Activated naive CD4-positive, alpha-beta T cell treated with anti-CD3 and anti-CD28 coated beads, Interleukin-2, amount 50 U/mL, for 16 hours (primary cell): ENCODE measurements around the gene ENPP1.

Experiments used
- DNase-seq: peaks from one replicate; pipeline ENCODE4 v3.0.0-alpha.2; 2020

Gene ENPP1

DNA sequence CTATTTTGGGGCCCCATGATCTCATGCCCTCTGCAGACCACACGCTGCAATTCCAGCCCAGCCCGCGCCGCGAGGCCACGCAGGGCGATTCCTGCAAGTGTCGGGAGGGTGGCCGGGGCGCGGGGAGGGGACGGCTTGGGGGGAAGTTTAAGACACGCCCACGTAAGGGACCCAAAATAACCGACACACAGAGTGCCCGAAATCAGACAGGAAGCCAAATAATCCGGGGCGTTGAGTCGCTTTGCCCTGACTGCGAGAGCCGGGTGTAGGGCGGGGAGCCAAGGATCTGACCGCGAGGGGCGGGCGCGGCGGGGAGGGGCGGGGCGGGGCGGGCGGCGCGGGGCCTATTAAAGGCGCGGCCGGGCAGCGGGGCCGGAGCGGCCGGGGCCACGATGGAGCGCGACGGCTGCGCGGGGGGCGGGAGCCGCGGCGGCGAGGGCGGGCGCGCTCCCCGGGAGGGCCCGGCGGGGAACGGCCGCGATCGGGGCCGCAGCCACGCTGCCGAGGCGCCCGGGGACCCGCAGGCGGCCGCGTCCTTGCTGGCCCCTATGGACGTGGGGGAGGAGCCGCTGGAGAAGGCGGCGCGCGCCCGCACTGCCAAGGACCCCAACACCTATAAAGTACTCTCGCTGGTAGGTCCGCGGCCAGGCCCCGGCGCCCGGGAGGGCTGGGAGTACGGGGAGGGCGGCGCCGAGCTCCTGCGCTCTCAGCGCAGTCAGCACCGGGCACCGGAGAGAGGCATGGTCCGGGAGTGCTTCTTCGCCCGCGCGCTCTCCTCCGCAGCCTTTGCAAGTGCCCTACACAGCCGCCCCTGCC lies at the start of gene ENPP1:
Gene ENPP1, plus strand, starts transcription at position 377 of the 816 bp plus-strand sequence. Its CDS starts 16 bp downstream, at position 393.
- peak; percentile 31 for DNase-seq

DNA sequence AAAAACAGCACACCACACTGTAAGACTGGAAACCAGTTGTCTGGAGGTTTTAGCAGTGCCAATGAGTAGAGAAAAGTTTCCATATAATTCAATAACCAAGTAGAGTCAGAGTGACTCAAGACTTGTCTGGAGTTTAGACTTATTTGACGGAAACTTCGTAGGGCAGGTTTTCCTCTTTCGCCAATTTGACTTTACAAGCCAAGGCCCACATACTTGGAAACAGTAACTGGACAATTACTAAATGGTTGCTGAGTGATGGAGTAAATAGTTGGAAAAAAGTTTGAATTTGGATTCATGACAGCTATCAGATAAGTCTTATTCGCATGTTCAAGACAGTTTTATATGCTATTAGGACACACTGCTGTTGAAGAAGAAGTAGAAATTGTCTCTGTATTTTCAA lies 48.9 kb upstream of the ENPP1 start:
- no peak for DNase-seq

DNA sequence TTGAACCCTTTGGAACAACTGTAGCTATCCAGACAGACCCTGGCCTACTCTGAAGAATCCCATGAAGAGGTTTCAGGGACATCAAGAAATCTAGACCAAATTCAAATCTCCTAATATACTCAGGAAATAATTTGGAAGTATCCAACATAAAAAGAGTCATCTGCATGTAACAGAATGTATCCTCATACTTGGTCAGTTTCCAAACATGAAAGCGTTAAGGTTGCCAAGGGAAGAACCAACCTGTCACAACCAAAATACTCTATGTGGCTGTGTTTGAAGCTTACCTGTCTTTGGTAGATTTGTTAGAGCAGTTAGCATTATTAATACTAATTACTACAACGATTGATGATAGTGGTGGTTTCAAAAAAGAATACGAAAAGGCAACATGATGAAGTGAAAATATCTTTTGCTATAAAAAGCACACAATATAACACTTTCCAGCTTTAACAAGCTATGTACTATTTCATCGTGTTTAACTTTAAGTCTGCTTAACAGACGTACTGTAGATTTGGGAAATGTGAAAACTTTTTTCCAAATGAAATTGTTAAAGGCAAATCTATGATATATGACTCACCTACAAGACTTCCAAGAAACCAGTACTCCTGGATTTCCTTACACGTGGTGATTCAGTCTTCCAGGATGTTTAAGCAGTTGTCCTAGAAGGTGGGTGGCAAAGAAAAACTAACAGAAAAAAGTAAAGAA lies 46.6 kb upstream of the ENPP1 start:
- no peak for DNase-seq

DNA sequence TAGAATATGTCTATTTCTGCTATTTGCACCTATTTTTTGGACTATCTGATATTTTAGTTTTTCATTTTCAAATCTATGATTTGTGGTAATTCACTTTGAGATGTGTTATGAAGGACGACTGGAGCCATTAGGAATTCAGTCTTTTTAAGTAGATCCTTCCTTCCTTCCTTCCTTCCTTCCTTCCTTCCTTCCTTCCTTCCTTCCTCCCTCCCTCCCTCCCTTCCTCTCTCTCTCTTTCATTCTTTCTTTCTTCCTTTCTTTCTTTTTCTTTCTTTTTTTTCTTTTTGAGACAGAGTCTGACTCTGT lies 46.1 kb upstream of the ENPP1 start:
- no peak for DNase-seq

DNA sequence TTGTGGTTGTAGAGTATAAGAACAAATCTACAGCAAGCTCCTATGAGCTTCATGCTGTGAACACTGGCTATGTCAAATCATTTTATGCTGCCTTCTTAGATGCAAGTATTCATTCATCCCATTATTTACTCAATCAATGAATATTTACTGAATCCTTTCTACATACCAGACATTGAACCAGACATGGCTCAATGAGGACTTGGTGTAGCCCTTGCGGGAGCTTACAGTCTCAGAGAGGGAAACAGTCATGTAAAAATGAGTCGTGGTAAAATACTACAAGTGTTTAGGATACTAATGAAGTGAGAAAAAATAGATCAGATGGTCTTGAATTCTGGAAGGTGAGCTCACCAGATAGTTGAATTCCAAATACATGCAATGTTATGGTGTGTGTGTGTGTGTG lies 44.8 kb upstream of the ENPP1 start:
- DNase-seq: no peak

DNA sequence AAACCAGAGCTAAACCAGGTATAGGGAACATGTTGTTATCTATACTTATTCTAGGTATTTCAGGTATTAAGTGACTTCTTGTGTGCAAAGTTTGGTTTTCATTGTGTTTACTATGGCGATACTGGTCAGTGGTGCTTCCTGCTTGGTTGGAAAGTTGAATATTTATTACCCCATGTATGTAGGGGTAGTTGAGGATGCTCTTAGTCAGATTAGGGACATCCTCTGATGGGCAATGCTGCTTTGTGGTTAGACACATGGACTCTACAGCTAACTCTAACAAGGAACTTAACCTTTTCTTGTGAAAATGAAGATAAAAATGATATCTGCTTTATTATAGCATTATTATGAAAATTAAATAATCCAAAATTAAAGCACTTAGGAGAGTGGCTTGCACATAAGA lies 44.1 kb upstream of the ENPP1 start:
- no peak for DNase-seq

DNA sequence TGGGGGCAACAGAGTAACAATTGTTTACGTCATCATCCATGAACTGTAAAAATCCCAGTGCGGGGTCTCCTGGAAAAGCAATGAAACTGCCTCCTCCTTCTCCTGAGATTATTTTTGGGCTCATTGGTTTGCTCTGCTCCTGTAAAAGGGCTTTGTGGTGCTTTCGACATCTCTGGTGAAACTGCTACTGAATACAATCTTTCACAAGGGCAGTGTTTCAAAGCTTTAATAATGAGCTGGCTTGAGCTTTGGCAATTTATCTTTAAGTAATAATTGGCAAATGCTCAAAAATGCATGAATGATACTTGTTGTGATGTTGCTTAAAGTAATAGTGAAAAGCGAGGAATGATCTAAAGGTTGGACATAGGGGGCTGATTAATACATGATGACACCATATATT lies 43.5 kb upstream of the ENPP1 start:
- no peak for DNase-seq

DNA sequence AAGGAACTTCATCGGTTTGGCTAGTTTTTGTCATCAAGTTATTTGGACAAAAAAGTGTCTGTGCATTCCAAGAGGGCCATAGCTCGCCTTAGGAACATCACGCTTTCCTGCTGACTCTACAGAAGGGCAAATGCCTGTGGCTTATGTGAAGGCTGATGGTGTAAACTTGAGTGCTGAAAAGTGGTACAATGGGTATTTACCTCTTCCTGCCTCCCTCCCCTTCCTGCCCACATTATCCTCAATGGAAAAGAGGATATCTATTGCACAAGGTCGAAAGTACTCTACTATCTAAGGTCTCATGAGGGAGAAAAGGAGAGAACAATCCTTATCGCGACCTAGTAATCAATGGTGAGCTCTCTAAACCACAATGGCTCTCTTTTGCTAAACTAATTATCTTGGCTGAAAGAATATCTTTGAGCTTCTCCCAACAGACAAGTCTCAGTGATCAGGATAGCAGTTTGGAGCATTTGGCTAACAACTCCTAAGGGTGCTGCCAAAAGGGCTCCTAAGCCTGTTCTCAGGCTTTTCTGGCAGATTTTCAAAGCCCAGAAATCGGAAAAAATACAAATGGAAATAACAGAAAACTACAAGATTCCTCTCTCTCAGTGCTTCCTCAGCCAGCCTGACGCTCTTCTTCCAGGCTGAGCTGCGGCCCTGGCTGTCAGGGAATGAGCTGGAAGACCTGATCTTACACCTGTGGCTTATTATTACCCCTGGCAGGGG lies 42.6 kb upstream of the ENPP1 start:
- DNase-seq: no peak

DNA sequence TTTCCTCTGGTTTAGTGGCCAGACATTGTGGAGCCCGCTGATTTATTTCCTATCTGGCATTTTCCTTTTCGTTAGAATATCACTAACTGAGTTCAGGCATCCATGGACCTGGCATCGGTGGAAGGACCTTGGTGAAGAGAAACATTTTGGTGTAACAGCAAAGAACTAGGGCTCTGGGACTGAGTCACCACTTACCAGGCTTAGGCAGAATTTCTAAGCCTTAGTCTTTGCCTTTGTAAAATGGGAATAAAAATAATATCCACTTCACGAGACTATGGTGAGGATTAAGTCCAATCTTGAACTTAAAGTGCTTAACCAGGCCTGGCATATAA lies 42.0 kb upstream of the ENPP1 start:
- no peak for DNase-seq

DNA sequence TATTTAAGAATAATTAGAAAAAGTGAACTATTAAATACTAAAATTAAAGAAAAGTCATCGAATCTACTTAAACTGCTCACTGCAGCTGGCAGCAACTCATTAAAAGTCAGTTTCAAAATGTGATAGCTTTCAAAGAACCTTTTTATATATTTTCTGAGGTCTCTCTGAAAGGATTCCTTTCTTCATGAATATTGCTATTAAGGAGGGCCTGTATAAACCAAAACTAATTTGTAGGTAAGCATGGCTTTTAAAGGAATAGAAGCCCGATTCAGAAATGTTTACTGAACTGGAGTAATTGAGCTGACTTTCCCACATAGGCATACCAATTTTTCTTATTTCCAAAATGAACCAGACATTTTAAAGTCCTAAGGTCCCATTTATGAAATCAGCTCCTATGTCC lies 41.2 kb upstream of the ENPP1 start:
- DNase-seq: no peak

DNA sequence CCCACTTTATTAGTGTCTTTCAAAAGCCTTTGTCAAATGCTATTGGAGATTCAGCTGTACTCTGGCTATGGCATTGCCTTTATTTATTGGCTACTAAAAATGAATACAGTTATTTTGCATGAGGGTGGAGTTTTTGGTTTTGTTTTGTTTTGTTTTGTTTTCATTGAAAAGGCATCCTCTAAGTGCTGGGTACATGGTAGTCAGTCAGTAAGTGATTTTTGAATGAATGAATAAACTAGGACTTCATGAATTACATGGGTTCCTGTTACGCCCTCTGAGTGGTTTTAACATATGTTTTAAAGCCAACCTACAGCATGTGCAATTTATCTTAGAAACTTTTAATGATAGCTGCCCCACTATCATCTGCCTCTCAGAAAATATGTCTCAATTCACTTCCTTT lies 38.9 kb upstream of the ENPP1 start:
- no peak for DNase-seq

DNA sequence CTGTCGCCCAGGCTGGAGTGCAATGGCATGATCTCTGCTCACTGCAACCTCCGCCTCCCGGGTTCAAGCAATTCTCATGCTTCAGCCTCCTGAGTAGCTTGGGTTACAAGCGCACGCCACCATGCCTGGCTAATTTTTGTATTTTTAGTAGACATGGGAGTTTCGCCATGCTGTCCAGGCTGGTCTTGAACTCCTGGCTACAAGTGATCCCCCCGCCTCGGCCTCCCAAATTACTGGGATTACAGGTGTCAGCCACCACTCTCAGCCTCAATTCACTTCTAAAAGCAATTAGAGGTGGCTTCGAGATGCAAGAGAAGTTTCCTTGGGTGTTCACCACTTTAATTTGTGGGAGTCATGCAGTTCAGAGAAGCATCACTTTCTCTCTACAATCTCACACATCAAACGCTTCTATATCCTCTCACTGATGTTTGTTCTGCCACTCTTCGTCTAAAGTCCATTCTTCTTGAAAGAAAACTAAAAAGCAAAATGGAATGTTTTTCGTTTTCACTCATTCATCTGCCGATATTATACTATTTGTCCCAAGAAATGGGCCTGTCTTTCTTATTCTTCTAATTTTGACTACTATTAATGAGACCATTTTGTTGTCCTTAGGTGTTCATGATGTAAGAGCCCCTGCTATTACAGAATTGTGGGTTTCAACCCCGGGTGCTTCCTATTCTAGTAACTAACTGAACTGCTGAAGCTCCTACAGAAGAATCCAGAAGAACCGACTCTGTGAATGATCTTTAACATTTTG lies 38.3 kb upstream of the ENPP1 start:
- no peak for DNase-seq

DNA sequence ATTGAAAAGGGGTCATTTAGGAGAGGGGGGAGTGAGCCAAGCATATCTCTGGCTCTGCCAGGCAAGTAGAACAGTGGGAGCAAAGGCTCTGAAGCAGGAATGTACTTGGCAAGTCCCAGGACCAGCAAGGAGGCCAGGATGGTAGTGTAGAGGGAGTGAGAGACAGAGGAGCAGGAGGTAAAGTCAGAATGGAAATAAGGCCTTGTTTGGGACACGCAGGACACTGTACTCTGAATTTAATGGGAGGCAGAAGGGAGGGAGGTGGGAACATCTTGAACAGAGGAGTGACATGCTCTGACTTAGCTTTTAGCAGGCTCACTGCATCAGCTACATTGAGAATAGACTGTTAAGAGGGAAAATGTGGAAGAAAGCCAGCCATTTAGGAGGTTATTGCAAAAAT lies 37.0 kb upstream of the ENPP1 start:
- DNase-seq: no peak

DNA sequence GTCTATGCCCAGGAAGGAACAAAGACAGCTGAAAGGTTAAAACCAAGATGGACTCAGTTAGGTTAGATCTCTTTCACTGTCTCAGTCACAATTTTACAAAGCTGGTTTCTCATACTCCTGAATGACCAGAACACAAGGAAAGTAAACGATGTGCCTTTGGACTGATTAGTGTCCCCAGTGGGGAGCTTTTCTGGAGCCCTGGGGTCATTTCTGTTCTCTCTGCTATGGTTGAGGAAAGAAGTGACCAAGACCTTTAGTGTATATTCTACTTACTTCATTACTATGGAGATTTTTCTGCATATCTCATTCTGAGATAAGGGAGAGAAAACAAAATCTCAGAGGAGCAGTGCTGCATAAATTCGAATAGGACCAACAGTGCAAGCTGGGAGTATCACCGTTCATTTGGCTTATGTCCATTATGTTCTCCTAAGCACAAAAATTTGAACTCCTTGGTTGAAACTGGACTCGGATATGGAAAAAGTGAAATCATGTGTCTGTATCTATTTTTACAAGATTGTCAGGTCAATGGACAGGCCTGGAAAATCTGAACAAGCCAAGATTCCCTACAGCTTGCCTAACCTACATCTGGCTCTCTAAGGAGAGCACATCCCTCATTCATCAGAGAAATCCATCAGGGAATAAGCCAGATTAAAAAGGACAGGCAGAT lies 34.4 kb upstream of the ENPP1 start:
- DNase-seq: no peak

DNA sequence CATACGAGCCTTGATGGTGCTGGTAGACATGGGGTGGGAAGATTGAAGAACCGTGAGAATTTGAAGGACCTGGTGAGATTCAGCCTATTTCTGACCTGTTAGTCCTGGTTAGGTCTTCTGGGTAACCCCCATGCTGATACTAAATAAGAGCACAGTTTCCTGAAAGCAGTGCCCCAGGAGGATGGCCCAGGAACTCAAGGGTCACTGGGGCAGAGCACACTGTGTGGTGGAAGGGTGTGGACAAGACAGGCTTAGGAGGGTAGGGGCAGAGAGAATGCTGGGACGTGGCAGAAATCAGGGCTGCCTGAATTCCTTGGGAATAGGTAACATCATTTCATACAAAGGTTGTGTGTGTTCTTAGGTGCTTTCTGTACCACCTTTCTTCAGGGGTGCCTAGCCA lies 31.9 kb upstream of the ENPP1 start:
- no peak for DNase-seq

DNA sequence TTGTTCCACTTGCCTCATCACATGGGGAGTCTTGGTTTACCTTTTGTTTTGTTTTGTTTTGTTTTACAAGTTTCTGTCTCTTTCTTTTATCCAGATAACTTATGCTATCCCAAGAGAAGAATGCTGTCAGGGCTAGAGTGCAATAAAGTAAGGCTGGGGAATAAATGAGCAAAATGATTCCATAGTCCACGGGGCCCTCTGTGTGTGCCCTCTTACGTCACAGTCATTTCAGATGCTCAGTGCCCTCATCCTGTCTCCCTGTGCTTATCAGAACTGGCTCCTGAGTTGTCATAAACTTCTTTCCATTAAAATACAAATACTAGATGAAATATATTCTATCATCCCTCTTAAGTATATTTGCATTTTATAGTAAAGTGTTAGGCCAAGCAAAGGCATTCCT lies 30.8 kb upstream of the ENPP1 start:
- DNase-seq: no peak

DNA sequence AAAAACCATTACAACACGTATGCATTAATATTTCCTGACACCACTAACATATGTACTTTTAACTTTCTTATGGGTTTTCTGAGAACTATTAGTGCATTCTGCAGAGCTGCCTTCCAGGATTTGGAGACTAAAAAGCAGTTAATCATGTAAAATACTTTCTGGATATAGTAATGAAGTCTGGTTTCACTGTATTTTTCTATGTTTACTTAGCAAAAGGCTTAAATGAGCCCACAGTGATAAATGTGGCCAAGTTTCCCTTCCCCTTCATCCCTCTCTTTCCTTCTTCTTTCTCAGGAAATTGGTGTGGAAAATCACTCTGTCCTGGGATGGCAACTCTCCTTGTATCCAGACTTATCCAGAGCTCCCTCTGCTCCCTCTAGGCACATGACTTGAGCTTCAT lies 29.7 kb upstream of the ENPP1 start:
- DNase-seq: no peak

DNA sequence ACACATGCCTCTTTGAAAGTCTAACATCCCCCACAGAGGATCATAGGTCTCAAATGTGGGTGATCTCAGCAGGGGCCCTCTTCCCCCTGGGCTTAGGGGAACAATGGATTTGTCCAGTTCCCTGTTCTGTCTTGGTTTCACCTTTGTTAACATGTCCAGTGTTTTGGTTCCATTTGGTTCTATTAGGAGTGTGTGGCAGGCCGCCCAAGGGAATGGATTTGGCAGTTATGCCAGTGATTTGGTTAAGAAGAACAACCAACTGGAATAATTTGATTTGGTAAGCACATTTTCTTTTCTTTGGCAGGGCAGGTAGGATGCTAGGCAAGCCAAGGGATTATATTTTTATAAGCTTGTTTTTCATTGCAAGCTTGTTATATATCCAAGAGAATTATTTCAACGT lies 28.5 kb upstream of the ENPP1 start:
- DNase-seq: no peak

DNA sequence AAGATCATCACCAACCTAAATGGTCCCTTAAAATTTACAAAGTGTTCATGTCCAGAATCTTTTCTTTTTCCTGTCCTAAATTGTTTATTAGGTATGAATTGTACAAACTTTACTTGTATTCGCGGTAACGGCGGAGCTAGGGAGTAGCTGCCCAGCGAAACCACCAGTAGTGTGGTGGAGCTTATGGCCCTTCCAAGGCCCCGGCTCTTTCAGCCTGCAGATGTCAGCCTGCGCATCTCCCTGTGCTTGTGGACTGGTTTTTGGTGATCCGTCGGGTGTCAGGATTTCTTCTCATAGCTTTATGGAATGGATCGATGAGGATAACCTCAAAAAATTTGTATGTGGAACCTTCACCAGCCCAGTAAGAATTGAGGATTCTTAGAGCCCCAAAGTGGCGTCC lies 27.2 kb upstream of the ENPP1 start:
- no peak for DNase-seq

DNA sequence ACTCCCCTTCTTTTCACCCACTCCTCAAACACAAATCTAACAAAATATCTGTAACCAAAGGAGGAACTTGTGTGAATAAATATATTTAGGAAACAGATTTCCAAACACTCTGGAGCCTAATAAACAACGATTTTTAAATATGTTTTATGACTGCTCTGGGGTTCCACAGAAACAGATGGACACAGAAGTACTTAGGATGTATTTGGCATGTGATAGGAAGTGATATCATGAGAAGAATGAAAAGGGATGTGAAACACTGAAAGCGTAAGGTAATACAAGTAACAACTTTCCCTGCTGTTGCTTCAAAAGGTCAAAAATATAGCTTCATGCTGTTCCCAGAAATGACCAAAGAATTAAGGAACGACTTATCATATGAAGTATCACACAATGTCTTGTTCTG lies 26.1 kb upstream of the ENPP1 start:
- no peak for DNase-seq

DNA sequence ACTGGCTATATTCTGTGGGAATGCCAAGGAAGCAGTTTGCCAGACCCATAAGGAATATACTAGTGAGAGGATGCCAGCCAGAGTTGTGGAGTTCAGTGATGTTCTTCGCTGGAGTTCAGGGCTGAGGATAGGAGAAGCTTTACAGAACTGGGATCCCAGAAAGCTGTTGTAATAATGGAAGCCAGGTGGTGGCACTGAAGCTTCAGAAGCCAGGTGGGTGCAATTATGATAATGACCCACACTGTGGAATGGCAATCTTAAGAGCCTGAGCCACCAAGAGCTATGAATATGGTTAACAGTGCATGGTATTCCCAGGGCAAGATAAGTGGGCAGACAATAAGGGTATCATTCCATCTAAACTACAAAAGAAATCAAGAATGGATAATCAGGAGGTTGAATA lies 25.1 kb upstream of the ENPP1 start:
- no peak for DNase-seq

DNA sequence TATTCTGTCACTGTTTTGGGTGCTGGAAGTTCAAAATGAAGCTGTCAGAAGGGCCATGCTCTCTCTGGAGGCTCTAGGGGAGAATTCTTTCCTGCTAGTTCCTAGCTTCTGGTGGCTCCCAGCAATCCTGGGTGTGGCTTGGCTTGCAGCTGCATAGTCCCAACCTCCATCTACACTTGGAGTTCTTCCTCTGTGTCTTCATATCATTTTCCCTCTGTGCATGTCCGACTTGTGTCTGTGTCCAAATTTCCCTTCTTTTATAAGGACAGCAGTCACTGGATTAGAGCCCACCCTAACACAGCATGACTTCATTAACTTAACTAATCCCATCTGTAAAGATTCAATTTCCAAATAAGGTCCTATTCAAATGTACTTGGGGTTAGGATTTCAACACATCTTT lies 23.3 kb upstream of the ENPP1 start:
- DNase-seq: no peak

DNA sequence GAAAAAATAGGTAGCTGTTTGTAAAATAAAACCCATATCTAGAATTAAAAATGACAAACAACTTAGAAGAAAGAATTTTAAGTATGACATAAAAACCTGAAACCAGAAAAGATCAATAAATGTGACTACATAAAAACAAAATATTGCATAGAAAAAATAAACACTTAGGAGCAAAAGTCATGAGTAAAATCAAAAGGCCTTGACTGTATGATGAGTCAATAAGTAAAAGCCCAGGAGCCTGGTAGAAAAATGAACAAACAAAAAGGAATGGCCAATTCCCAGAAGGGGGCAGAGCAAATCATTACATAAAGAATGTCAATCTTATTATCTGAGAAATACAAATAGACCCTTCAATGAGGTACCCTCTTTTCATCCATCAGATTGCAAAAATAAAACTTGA lies 20.7 kb upstream of the ENPP1 start:
- DNase-seq: no peak
